ENCODE measurements around the gene CGN.

- TF ChIP-seq, protein P1, sequence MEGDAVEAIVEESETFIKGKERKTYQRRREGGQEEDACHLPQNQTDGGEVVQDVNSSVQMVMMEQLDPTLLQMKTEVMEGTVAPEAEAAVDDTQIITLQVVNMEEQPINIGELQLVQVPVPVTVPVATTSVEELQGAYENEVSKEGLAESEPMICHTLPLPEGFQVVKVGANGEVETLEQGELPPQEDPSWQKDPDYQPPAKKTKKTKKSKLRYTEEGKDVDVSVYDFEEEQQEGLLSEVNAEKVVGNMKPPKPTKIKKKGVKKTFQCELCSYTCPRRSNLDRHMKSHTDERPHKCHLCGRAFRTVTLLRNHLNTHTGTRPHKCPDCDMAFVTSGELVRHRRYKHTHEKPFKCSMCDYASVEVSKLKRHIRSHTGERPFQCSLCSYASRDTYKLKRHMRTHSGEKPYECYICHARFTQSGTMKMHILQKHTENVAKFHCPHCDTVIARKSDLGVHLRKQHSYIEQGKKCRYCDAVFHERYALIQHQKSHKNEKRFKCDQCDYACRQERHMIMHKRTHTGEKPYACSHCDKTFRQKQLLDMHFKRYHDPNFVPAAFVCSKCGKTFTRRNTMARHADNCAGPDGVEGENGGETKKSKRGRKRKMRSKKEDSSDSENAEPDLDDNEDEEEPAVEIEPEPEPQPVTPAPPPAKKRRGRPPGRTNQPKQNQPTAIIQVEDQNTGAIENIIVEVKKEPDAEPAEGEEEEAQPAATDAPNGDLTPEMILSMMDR (IDR thresholded peaks at IDR 0.05; ENCODE audit: low read length): peak; percentile 10; the same call in 1 of the 2 replicates
- no peak for TF ChIP-seq EZH2 (IDR thresholded peaks at IDR 0.05; ENCODE audit: borderline replicate concordance, low read length)
These were observed 539 bp downstream of the CGN start for GRCh38 chr1:151511636-151512215.
